Fibroblast of lung (primary cell): Measurements from ENCODE around the gene ESPNL. TPM values are rescaled to one million over a fixed set of nuclear protein-coding genes. Genes with fewer than 3 reads are reported as not detected.

ENCODE experiments used
- DNase-seq, 2 donors: peaks; one replicate each; pipeline versions ENCODE4 v3.0.0 to v3.0.0-alpha.2; 2010; ENCODE audit warnings: low read depth in 2 of 2
- H2AFZ ChIP-seq: 2 replicates; pipeline ENCODE4 v1.5.1; 2012; ENCODE audit warnings: low read length, control low read depth, inconsistent platforms
- H3K27ac ChIP-seq: 2 replicates; pipeline ENCODE4 v1.5.1; 2011; ENCODE audit warnings: low read length, control low read depth; ENCODE audit not compliant: insufficient read depth
- H3K27me3 ChIP-seq: 2 replicates; pipeline ENCODE4 v1.5.1; 2011; ENCODE audit warnings: mild to moderate bottlenecking, low read length; ENCODE audit not compliant: control insufficient read depth, insufficient read depth
- H3K36me3 ChIP-seq: 2 replicates; pipeline ENCODE4 v1.5.1; 2011; ENCODE audit warnings: low read length; ENCODE audit not compliant: control insufficient read depth, insufficient read depth
- H3K4me1 ChIP-seq: 2 replicates; pipeline ENCODE4 v1.5.1; 2011; ENCODE audit warnings: low read length; ENCODE audit not compliant: control insufficient read depth, insufficient read depth; ENCODE audit errors: extremely low read depth
- H3K4me2 ChIP-seq: 2 replicates; pipeline ENCODE4 v1.5.1; 2011; ENCODE audit warnings: low read length, control low read depth; ENCODE audit not compliant: insufficient read depth; ENCODE audit errors: extremely low read depth
- H3K4me3 ChIP-seq, 4 experiments: fragments of 200-600 bp in 1 of 4; sonication (generic) in 1 of 4; replicated peaks in 1 of 4; 2 replicates each; pipeline ENCODE4 v1.5.1; 2011 to 2016; ENCODE audit warnings: low read length in 4 of 4, low read depth in 3 of 4, mild to moderate bottlenecking in 3 of 4, control low read depth in 2 of 4, inconsistent platforms in 1 of 4, mixed read lengths in 1 of 4; ENCODE audit not compliant: insufficient read depth in 1 of 4; ENCODE audit errors: control extremely low read depth in 1 of 4
- H3K79me2 ChIP-seq: 2 replicates; pipeline ENCODE4 v1.5.1; 2012; ENCODE audit warnings: mild to moderate bottlenecking, low read length, inconsistent platforms; ENCODE audit not compliant: control insufficient read depth, insufficient read depth
- H3K9ac ChIP-seq: 2 replicates; pipeline ENCODE4 v1.5.1; 2011; ENCODE audit warnings: mild to moderate bottlenecking, low read length, control low read depth; ENCODE audit not compliant: insufficient read depth
- H3K9me3 ChIP-seq: 2 replicates; pipeline ENCODE4 v1.5.1; 2012; ENCODE audit warnings: low read depth, low read length; ENCODE audit not compliant: control insufficient read depth, insufficient read depth
- H4K20me1 ChIP-seq: 2 replicates; pipeline ENCODE4 v1.5.1; 2011; ENCODE audit warnings: low read length; ENCODE audit not compliant: control insufficient read depth, insufficient read depth; ENCODE audit errors: extremely low read depth
- CTCF ChIP-seq, 2 donors: IDR thresholded peaks in 1 of 2; conservative IDR thresholded peaks in 1 of 2; 1 replicate in 1 of 2; 2 replicates in 1 of 2; pipeline ENCODE4 v1.5.1; 2011 to 2012; ENCODE audit warnings: low read length in 2 of 2, control low read depth in 1 of 2, inconsistent platforms in 1 of 2, low read depth in 1 of 2, mild to moderate bottlenecking in 1 of 2
- EZH2 ChIP-seq: IDR thresholded peaks from 2 replicates; pipeline ENCODE4 v1.5.1; 2012; ENCODE audit warnings: low read length, control low read depth, mild to moderate bottlenecking; ENCODE audit errors: missing control alignments
- polyA plus RNA-seq, 2 donors: library from polyadenylated mRNA; depleted of rRNA in 1 of 2; stranded (reverse) in 1 of 2; unstranded in 1 of 2; fragments of >200 nt; gene quantifications; 2 replicates each; pipeline ENCODE4 v1.2.1, GENCODE V29; 2011 to 2012; ENCODE audit warnings: missing spikeins in 1 of 2
- total RNA-seq: library from RNA; depleted of rRNA; stranded (reverse); fragments of >200 nt; gene quantifications from 2 replicates; pipeline ENCODE4 v1.2.1, GENCODE V29; 2014

The ESPNL gene
- total and polyA plus RNA-seq, 2 donors (not counting 1 experiment from before 2014, with no cell fraction given): 0.79 to 2.8 TPM

GRCh38 chr2:238096311-238097011 lies 3.7 kb upstream of the ESPNL start:
- no peak overlapping the region for H3K4me3 ChIP-seq
- no peak overlapping the region for H3K9ac ChIP-seq
- no peak for DNase-seq
- no peaks in the 10 kb centered on the region for H4K20me1 ChIP-seq
- TF ChIP-seq EZH2: no peak
- no peak for TF ChIP-seq CTCF (conservative IDR thresholded peaks at IDR 0.05 in 1 of 2, IDR thresholded peaks at IDR 0.05 in 1 of 2; ENCODE audit: low read depth in 1 of 2, low read length in 2 of 2)
- H3K27me3 ChIP-seq: no peaks in the 10 kb centered on the region
- no peak overlapping the region for H3K4me2 ChIP-seq
- no peak overlapping the region for H2AFZ ChIP-seq
- H3K79me2 ChIP-seq: no peaks in the 10 kb centered on the region
- H3K4me1 ChIP-seq: no peaks in the 10 kb centered on the region
- H3K27ac ChIP-seq: no peak overlapping the region
- no peaks in the 10 kb centered on the region for H3K9me3 ChIP-seq
- H3K36me3 ChIP-seq: no peaks in the 10 kb centered on the region

GRCh38 chr2:238097201-238097987 lies 2.7 kb upstream of the ESPNL start:
- H2AFZ ChIP-seq: no peak overlapping the region
- H3K4me1 ChIP-seq: no peaks in the 10 kb centered on the region
- H3K9ac ChIP-seq: no peak overlapping the region
- no peak for DNase-seq
- no peak overlapping the region for H3K4me3 ChIP-seq
- TF ChIP-seq CTCF (conservative IDR thresholded peaks at IDR 0.05 in 1 of 2, IDR thresholded peaks at IDR 0.05 in 1 of 2; ENCODE audit: low read depth in 1 of 2, low read length in 2 of 2) (no peak), EZH2 (no peak)
- no peaks in the 10 kb centered on the region for H3K9me3 ChIP-seq
- no peak overlapping the region for H3K27ac ChIP-seq
- H3K4me2 ChIP-seq: no peak overlapping the region
- no peaks in the 10 kb centered on the region for H3K79me2 ChIP-seq
- no peaks in the 10 kb centered on the region for H3K27me3 ChIP-seq
- H3K36me3 ChIP-seq: no peaks in the 10 kb centered on the region
- H4K20me1 ChIP-seq: no peaks in the 10 kb centered on the region

GRCh38 chr2:238097988-238098871 lies 1.9 kb upstream of the ESPNL start:
- Histone ChIP-seq H2AFZ (no peak overlapping the region), H3K9ac (no peak overlapping the region), H3K9me3 (no peaks in the 10 kb centered on the region), H3K27ac (no peak overlapping the region), H3K4me3 (no peak overlapping the region), H3K4me1 (no peaks in the 10 kb centered on the region), H3K79me2 (no peaks in the 10 kb centered on the region), H3K36me3 (no peaks in the 10 kb centered on the region), H4K20me1 (no peaks in the 10 kb centered on the region), H3K27me3 (no peaks in the 10 kb centered on the region), H3K4me2 (no peak overlapping the region)
- DNase-seq: peak; percentile 23 to 74
- TF ChIP-seq CTCF (conservative IDR thresholded peaks at IDR 0.05 in 1 of 2, IDR thresholded peaks at IDR 0.05 in 1 of 2; ENCODE audit: low read depth in 1 of 2, low read length in 2 of 2) (no peak), EZH2 (no peak)
